Caki2 (cell line): ENCODE measurements around the gene INPP5A. TPM values are rescaled to one million over a fixed set of nuclear protein-coding genes. Genes with fewer than 3 reads are reported as not detected.
"Not testable (repeated sequence)": the region's sequence is repeated elsewhere in the genome, so short reads cannot be mapped to it uniquely, and the experiment has no call there.

Experiments
- DNase-seq: peaks from one replicate; pipeline ENCODE4 v3.0.0-alpha.2; 2015; ENCODE audit warnings: low read depth
- in situ Hi-C: cut with HindIII; loops from 2 replicates; pipeline ENCODE4 v1.10.0; 2016; ENCODE audit warnings: low sequenced_read_pairs, low pct_unique_long_range_greater_than_20kb, mixed read lengths
- total RNA-seq: library from RNA; depleted of rRNA; stranded (reverse); fragments of >200 nt; shearing (Covaris generic); gene quantifications from 2 replicates; pipeline ENCODE4 v1.2.3, GENCODE V29; 2014; ENCODE audit warnings: low replicate concordance

INPP5A gene
- total RNA-seq, 1 experiment from 2014 or later, result 21.2 TPM

DNA sequence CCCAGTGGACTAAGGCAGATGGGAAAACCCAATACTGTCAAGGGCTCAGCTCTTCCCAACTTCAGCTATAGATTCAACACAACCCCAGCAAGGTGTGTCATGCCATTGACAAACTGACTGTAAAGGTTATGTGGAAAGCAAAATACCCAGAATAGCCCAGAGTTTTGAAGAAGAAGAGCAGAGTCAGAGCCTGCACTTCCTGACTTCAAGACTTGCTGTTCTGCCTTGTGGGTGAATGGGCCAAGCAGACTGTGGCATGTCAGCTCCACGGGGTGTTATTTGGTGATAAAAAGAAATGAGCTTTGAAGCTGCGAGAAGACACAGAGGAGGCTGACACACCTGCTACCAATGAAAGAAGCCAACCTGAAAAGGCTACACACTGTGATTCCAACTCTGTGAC, 158.6 kb downstream of the INPP5A start:
- no peak for DNase-seq
- in situ Hi-C loops, result no loop called here

DNA sequence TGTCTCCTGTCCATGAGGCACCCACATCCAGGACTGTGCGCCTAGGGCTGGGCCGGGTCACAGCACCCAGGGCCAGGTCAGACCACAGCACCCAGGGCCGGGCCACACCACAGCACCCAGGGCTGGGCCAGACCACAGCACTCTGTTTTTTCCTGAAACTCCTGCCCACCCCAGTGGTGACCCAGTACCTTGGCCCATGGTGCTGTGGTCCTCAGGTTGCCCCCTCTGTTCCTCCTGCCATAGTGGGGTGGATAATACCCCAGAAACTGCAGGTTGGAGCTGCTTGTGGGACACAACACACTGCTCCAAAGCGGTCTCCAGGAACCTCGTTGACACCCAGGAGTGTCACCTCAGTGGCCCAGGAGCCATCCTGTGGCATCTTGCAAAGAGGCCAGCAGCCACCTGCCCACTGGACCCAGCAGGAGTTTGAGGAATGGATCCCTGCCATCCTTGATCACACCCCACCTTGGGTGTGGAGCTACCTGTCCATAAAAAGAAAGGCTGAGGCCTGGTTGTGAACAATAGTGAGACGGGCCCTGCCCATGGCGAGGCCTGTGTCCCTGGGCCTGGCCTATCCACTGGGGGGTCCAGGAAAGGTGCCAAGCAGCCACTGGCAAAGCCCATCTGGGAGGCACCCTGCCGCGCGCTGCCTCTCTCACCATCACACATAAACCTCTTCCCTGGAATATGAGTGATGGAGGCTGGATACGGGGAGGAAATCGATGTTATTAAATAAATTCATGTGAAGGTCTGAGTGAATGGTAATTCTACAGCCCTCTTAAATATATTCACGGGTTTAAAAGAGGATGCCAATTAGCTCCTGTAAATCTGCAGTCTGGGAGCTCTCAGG, 159.4 kb downstream of the INPP5A start:
- in situ Hi-C loops, result no loop called here
- no peak for DNase-seq

GRCh38 chr10:132697578-132698200, 160.1 kb downstream of the INPP5A start:
- in situ Hi-C loops, result no loop called here
- DNase-seq, result no peak

- in situ Hi-C loops, result no loop called here
- no peak for DNase-seq
Measured at GRCh38 chr10:132698211-132698751, 160.7 kb downstream of the INPP5A start.

DNA sequence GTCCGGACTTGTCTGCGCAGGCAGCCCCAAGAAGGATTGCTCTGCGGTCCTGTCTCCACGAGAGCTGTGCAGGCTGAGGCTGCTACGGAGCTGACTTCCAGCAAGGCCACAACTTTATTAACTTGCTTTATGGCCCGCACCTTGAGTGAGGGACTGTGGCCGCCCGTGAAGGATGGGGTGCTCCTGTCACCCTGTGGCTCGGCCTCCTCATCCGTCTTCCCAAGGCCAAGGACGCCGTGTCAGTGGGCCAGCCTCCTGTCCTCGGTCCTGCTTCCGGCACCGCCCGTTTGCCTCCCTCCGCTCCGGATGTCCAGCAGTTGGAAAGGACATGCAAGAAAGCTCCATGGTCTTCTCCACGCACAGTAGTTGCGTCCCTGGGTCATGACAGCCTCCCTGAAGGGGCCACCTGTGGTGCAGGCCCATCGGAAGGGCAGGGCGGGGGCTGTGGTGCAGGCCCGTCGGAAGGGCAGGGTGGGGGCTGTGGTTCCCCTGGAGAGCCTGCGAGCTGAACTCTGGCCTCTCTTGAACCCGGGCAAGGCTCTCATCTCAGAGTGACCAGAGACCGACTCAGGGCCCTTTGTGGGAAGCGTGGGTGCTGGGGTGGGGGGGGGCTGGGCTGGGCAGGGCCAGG, 161.3 kb downstream of the INPP5A start:
- DNase-seq, result no peak
- in situ Hi-C loops, result no loop called here

- DNase-seq, result no peak
- in situ Hi-C loops, result no loop called here
Measured at GRCh38 chr10:132699411-132700155, 162.0 kb downstream of the INPP5A start.

- DNase-seq, result no peak
- in situ Hi-C loops, result no loop called here
Measured at GRCh38 chr10:132700156-132701098, 162.8 kb downstream of the INPP5A start.

- no peak for DNase-seq
- in situ Hi-C loops, result no loop called here
Measured at GRCh38 chr10:132701099-132701845, 163.7 kb downstream of the INPP5A start.

GRCh38 chr10:132701846-132702190, 164.2 kb downstream of the INPP5A start:
- in situ Hi-C loops, result no loop called here
- DNase-seq, result no peak

- in situ Hi-C loops, result no loop called here
- DNase-seq, result no peak
Measured at GRCh38 chr10:132702601-132703418, 165.2 kb downstream of the INPP5A start.

DNA sequence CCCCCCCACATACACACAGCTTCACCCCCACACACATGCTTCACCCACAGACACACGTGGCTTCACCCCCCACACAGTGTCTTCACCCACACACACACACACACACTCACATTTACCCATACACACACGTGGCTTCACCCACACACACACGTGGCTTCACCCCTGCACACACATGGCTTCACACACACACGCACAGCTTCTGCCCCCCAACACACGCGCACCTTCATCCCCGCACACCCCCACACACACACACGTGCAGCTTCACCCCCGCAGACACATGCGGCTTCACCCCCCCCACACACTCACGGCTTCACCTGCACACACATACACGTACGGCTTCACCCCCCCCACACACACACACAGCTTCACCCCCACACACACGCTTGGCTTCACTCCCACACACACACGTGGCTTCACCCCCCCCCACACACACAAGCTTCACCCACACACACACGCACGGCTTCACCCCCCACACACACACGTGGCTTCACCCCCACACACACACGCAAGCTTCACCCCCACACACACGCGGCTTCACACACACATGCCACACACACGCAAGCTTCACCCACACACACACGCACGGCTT, 165.9 kb downstream of the INPP5A start:
- in situ Hi-C loops, result no loop called here
- no peak for DNase-seq

- in situ Hi-C loops, result no loop called here
- no peak for DNase-seq
Measured at GRCh38 chr10:132704008-132704814, 166.6 kb downstream of the INPP5A start.

DNA sequence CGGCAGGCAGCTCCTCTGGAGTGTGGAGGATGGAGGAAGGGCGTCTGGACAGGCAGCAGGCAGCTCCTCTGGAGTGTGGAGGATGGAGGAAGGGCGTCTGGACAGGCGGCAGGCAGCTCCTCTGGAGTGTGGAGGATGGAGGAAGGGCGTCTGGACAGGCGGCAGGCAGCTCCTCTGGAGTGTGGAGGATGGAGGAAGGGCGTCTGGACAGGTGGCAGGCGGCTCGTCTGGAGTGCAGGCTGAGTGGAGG, 167.2 kb downstream of the INPP5A start:
- DNase-seq, in situ Hi-C loops: not testable (repeated sequence)

DNA sequence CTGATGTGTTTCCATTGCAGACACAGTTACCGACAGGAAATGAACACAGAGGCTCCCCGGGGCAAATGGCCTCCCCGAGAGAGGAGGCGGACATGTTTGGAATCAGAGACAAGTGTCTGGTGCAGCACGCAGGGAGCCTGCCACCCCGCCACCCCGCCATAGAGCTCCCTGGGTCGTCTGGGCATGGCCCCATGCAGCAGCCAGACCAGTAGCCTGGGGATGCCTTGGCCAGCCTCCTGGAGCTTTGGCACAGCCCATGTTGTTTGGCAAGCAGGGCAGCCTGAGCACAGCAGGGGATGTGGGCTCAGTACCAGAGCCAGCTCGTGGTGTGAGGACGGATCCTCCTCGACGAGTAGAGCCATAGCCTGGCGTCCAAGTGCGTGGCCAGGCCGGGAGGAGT, 167.6 kb downstream of the INPP5A start:
- no peak for DNase-seq
- in situ Hi-C loops, result no loop called here

GRCh38 chr10:132705943-132706342, 168.4 kb downstream of the INPP5A start:
- in situ Hi-C loops, result no loop called here
- DNase-seq, result no peak
